SK-N-SH treated with all-trans-retinoic acid at 6 μM for 48 hours (cell line): Measurements from ENCODE around the gene FRMD4A.

ENCODE experiments used
- ARNTL ChIP-seq: fragments of 450-650 bp; formaldehyde crosslinking; IDR thresholded peaks from 2 replicates; pipeline ENCODE4 v1.5.0; 2020; ENCODE audit warnings: low read depth, mild to moderate bottlenecking, moderate library complexity, borderline replicate concordance
- CREB5 ChIP-seq: fragments of 250-450 bp; sonication (Bioruptor Pico); IDR thresholded peaks from 2 replicates; pipeline ENCODE4 v1.5.1; 2020; ENCODE audit warnings: low read depth, mild to moderate bottlenecking, moderate library complexity
- CSDC2 ChIP-seq: fragments of 250-450 bp; sonication (Bioruptor Pico); IDR thresholded peaks from 2 replicates; pipeline ENCODE4 v1.5.0; 2020; ENCODE audit warnings: mild to moderate bottlenecking, moderate library complexity
- ISL1 ChIP-seq: fragments of 250-450 bp; sonication (Bioruptor Pico); IDR thresholded peaks from 2 replicates; pipeline ENCODE4 v2.1.2; 2022; ENCODE audit warnings: mild to moderate bottlenecking, moderate library complexity
- PATZ1 ChIP-seq: fragments of 250-450 bp; sonication (Bioruptor Pico); IDR thresholded peaks from 2 replicates; pipeline ENCODE4 v1.8.0; 2020; ENCODE audit warnings: mild to moderate bottlenecking, moderate library complexity, borderline replicate concordance
- POU6F1 ChIP-seq: fragments of 250-450 bp; sonication (Bioruptor Pico); IDR thresholded peaks from 2 replicates; pipeline ENCODE4 v1.8.0; 2021; ENCODE audit warnings: low read depth, mild to moderate bottlenecking, moderate library complexity, borderline replicate concordance
- PPARA ChIP-seq: fragments of 250-450 bp; sonication (Bioruptor Pico); IDR thresholded peaks from 2 replicates; pipeline ENCODE4 v1.5.0; 2020; ENCODE audit warnings: mild to moderate bottlenecking, borderline replicate concordance
- RARB ChIP-seq: fragments of 250-450 bp; sonication (Bioruptor Pico); IDR thresholded peaks from 2 replicates; pipeline ENCODE4 v1.8.0; 2021; ENCODE audit warnings: mild to moderate bottlenecking, moderate library complexity
- SNAI2 ChIP-seq: fragments of 250-450 bp; sonication (Bioruptor Pico); IDR thresholded peaks from 2 replicates; pipeline ENCODE4 v1.5.0; 2020; ENCODE audit warnings: mild to moderate bottlenecking, moderate library complexity
- TCF4 ChIP-seq: fragments of 250-450 bp; sonication (Bioruptor Pico); IDR thresholded peaks from 2 replicates; pipeline ENCODE4 v1.8.0; 2021; ENCODE audit warnings: mild to moderate bottlenecking, moderate library complexity, borderline replicate concordance
- ZC3H10 ChIP-seq: fragments of 250-450 bp; sonication (Bioruptor Pico); IDR thresholded peaks from 2 replicates; pipeline ENCODE4 v1.5.1; 2021; ENCODE audit warnings: mild to moderate bottlenecking, moderate library complexity
- ZFP3 ChIP-seq: fragments of 250-450 bp; sonication (Bioruptor Pico); IDR thresholded peaks from 2 replicates; pipeline ENCODE4 v1.5.0; 2020; ENCODE audit warnings: mild to moderate bottlenecking, moderate library complexity
- ZFP30 ChIP-seq: fragments of 450-650 bp; formaldehyde crosslinking; IDR thresholded peaks from 2 replicates; pipeline ENCODE4 v1.5.0; 2022; ENCODE audit warnings: mild to moderate bottlenecking, moderate library complexity
- ZNF565 ChIP-seq: fragments of 450-650 bp; formaldehyde crosslinking; conservative IDR thresholded peaks from 2 replicates; pipeline ENCODE4 v1.5.0; 2020; ENCODE audit warnings: low read depth, mild to moderate bottlenecking, moderate library complexity

DNA sequence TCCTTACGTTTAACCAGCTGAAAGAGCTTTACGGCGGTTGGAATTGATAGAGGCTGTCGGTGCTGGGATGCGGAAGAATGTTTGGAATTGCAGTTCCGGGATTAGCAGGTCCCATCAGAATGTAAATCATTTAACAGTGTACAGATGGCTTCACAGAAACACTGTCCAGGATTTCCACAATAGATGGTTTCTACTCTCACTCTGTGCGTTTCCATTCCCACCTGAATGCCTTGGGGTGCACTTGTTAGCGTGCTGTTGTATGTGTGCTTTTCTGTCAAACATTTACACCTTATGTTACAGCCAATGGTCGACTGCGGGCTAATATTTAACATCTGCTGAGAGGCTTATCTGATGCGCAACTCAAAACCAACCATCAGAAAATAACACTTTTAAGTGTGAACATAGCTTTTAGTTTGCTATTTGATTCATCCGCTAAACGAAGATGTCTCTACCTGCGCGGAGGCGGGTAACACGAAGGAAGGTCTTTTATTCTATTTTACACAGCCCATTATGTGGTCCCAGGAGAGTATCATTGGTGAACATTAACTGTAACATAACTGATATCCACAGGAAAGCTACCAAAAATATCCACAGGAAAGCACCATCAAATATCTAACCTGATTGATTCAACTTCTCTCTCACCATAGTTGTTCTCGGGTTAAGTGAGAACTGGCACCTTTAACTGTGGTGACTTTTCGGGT is 564.9 kb downstream of the FRMD4A start:
- TF ChIP-seq TCF4 (CRISPR knock-in tag) (no peak), SNAI2 (CRISPR knock-in tag) (no peak), CSDC2 (CRISPR knock-in tag) (no peak), PATZ1 (CRISPR knock-in tag) (no peak), RARB (CRISPR knock-in tag) (no peak), ZC3H10 (no peak), ISL1 (CRISPR knock-in tag) (no peak), PPARA (CRISPR knock-in tag) (no peak), CREB5 (CRISPR knock-in tag) (no peak), ZFP30 (CRISPR knock-in tag) (no peak), ARNTL (CRISPR knock-in tag) (no peak), ZNF565 (no peak), POU6F1 (CRISPR knock-in tag) (no peak), ZFP3 (no peak)
